Stimulated activated naive CD8-positive, alpha-beta T cell treated with anti-CD3 and anti-CD28 coated beads, Interleukin-15, amount 100 ng/mL, for 72 hours (primary cell): ENCODE results near the gene P3H1.

ENCODE experiments used
- ATAC-seq: fragments of 150-1000 bp; cut with Tn5 transposase; 2 replicates; pipeline ENCODE4 v1.10.0; 2021; ENCODE audit warnings: mild to moderate bottlenecking, moderate library complexity
- DNase-seq, 2 donors: peaks; one replicate each; pipeline ENCODE4 v3.0.0; 2021 to 2022
- H3K27ac Mint-ChIP-seq, 2 donors: one replicate each; pipeline ENCODE4 v1.8.0; 2022; ENCODE audit warnings: mild to moderate bottlenecking in 2 of 2, mixed read lengths in 2 of 2, moderate library complexity in 2 of 2
- H3K27me3 Mint-ChIP-seq: one replicate; pipeline ENCODE4 v1.8.0; 2022; ENCODE audit warnings: mixed read lengths
- H3K4me1 Mint-ChIP-seq: one replicate; pipeline ENCODE4 v1.8.0; 2022; ENCODE audit warnings: mild to moderate bottlenecking, mixed read lengths
- H3K4me3 Mint-ChIP-seq, 2 donors: one replicate each; pipeline ENCODE4 v1.8.0; 2022; ENCODE audit warnings: mild to moderate bottlenecking in 2 of 2, mixed read lengths in 2 of 2, moderate library complexity in 1 of 2
- H3K9me3 Mint-ChIP-seq, 2 donors: one replicate each; pipeline ENCODE4 v1.8.0; 2022; ENCODE audit warnings: mixed read lengths in 2 of 2

The P3H1 gene

GRCh38 chr1:42783092-42783491 lies 16.3 kb upstream of the P3H1 start:
- no peak for ATAC-seq
- Mint-ChIP-seq H3K27me3 (no peaks in the 10 kb centered on the region), H3K4me3 (no peak overlapping the region), H3K4me1 (peaks cover 30% of the 10 kb centered on the region), H3K9me3 (no peaks in the 10 kb centered on the region), H3K27ac (no peak overlapping the region)
- DNase-seq, result no peak

GRCh38 chr1:42780176-42780575 lies 13.3 kb upstream of the P3H1 start:
- ATAC-seq (no peak), DNase-seq (no peak)
- H3K27ac Mint-ChIP-seq, result peak overlapping the region in 1 of 2 donors; percentile 53

GRCh38 chr1:42779725-42780124 lies 12.9 kb upstream of the P3H1 start:
- DNase-seq (no peak), ATAC-seq (no peak)
- Mint-ChIP-seq H3K9me3 (no peaks in the 10 kb centered on the region), H3K4me1 (peaks cover 13% of the 10 kb centered on the region), H3K4me3 (no peak overlapping the region), H3K27me3 (no peaks in the 10 kb centered on the region), H3K27ac (no peak overlapping the region)

More at GRCh38 chr1:42780176-42780575, 13.3 kb upstream of the P3H1 start:
- Mint-ChIP-seq H3K27me3 (no peaks in the 10 kb centered on the region), H3K9me3 (no peaks in the 10 kb centered on the region), H3K4me1 (peaks cover 14% of the 10 kb centered on the region), H3K4me3 (no peak overlapping the region)

GRCh38 chr1:42777852-42778251 lies 11.0 kb upstream of the P3H1 start:
- Mint-ChIP-seq H3K27me3 (no peaks in the 10 kb centered on the region), H3K4me1 (peaks cover 11% of the 10 kb centered on the region)
- peak; percentile 17 to 28 for DNase-seq

GRCh38 chr1:42776502-42776901 lies 9.7 kb upstream of the P3H1 start:
- ATAC-seq (no peak), DNase-seq (no peak)
- Mint-ChIP-seq H3K4me3 (no peak overlapping the region), H3K27me3 (no peaks in the 10 kb centered on the region), H3K4me1 (peaks cover 19% of the 10 kb centered on the region), H3K27ac (peak overlapping the region in 1 of 2 donors; percentile 8), H3K9me3 (no peaks in the 10 kb centered on the region)

More at GRCh38 chr1:42777852-42778251, 11.0 kb upstream of the P3H1 start:
- ATAC-seq, result peak; percentile 54
- no peaks in the 10 kb centered on the region for H3K9me3 Mint-ChIP-seq
- peak overlapping the region in 1 of 2 donors; percentile 77 for H3K27ac Mint-ChIP-seq
- H3K4me3 Mint-ChIP-seq, result no peak overlapping the region

- Mint-ChIP-seq H3K4me1 (peaks cover 29% of the 10 kb centered on the region), H3K27ac (no peak overlapping the region)
- DNase-seq, result no peak
Measured at GRCh38 chr1:42774928-42775526, 8.2 kb upstream of the P3H1 start.

GRCh38 chr1:42773420-42773819 lies 6.6 kb upstream of the P3H1 start:
- ATAC-seq (no peak), DNase-seq (no peak)
- Mint-ChIP-seq H3K4me1 (peaks cover 45% of the 10 kb centered on the region), H3K9me3 (no peaks in the 10 kb centered on the region), H3K4me3 (no peak overlapping the region), H3K27ac (no peak overlapping the region), H3K27me3 (no peaks in the 10 kb centered on the region)

More at GRCh38 chr1:42774928-42775526, 8.2 kb upstream of the P3H1 start:
- Mint-ChIP-seq H3K4me3 (no peak overlapping the region), H3K27me3 (no peaks in the 10 kb centered on the region), H3K9me3 (no peaks in the 10 kb centered on the region)
- no peak for ATAC-seq

GRCh38 chr1:42769811-42770210 lies 3.0 kb upstream of the P3H1 start:
- H3K4me1 Mint-ChIP-seq, result peaks cover 45% of the 10 kb centered on the region
- no peaks in the 10 kb centered on the region for H3K9me3 Mint-ChIP-seq
- H3K27ac Mint-ChIP-seq, result no peak overlapping the region
- no peaks in the 10 kb centered on the region for H3K27me3 Mint-ChIP-seq
- peak overlapping the region in 1 of 2 donors; percentile 26 for H3K4me3 Mint-ChIP-seq
- ATAC-seq, result no peak
- DNase-seq, result no peak

- Mint-ChIP-seq H3K27ac (peak overlapping the region in 1 of 2 donors; percentile 92), H3K4me3 (no peak overlapping the region), H3K9me3 (no peaks in the 10 kb centered on the region), H3K27me3 (no peaks in the 10 kb centered on the region), H3K4me1 (peaks cover 42% of the 10 kb centered on the region)
- no peak for ATAC-seq
- no peak for DNase-seq
Measured at GRCh38 chr1:42768172-42768571, 1.3 kb upstream of the P3H1 start.

GRCh38 chr1:42767510-42768000 lies 727 bp upstream of the P3H1 start:
- no peaks in the 10 kb centered on the region for H3K27me3 Mint-ChIP-seq
- H3K4me1 Mint-ChIP-seq, result peaks cover 40% of the 10 kb centered on the region
- peak overlapping the region; percentile 92 to 98 for H3K27ac Mint-ChIP-seq
- ATAC-seq (peak; percentile 58), DNase-seq (no peak)
- no peaks in the 10 kb centered on the region for H3K9me3 Mint-ChIP-seq
- H3K4me3 Mint-ChIP-seq, result no peak overlapping the region

GRCh38 chr1:42765832-42766740 lies 742 bp downstream of the P3H1 start:
- no peak overlapping the region for H3K4me3 Mint-ChIP-seq
- ATAC-seq (peak; percentile 44), DNase-seq (peak; percentile 60 to 73)
- peak overlapping the region; percentile 98 for H3K27ac Mint-ChIP-seq
- peaks cover 40% of the 10 kb centered on the region for H3K4me1 Mint-ChIP-seq
- no peaks in the 10 kb centered on the region for H3K9me3 Mint-ChIP-seq
- no peaks in the 10 kb centered on the region for H3K27me3 Mint-ChIP-seq

GRCh38 chr1:42765269-42765668 lies 1.6 kb downstream of the P3H1 start:
- H3K4me1 Mint-ChIP-seq, result peaks cover 32% of the 10 kb centered on the region
- H3K9me3 Mint-ChIP-seq, result no peaks in the 10 kb centered on the region
- no peak for DNase-seq
- H3K27me3 Mint-ChIP-seq, result no peaks in the 10 kb centered on the region
- no peak overlapping the region for H3K4me3 Mint-ChIP-seq
- no peak overlapping the region for H3K27ac Mint-ChIP-seq
- no peak for ATAC-seq

- no peak for ATAC-seq
- Mint-ChIP-seq H3K27ac (no peak overlapping the region), H3K27me3 (no peaks in the 10 kb centered on the region), H3K4me1 (peaks cover 9% of the 10 kb centered on the region), H3K4me3 (no peak overlapping the region), H3K9me3 (no peaks in the 10 kb centered on the region)
- DNase-seq, result no peak
Measured at GRCh38 chr1:42762269-42762668, 4.6 kb downstream of the P3H1 start.

- Mint-ChIP-seq H3K27ac (no peak overlapping the region), H3K4me3 (no peak overlapping the region), H3K9me3 (no peaks in the 10 kb centered on the region), H3K4me1 (peaks cover 9% of the 10 kb centered on the region), H3K27me3 (no peaks in the 10 kb centered on the region)
- DNase-seq, result no peak
- ATAC-seq, result no peak
Measured at GRCh38 chr1:42761567-42761966, 5.3 kb downstream of the P3H1 start.

GRCh38 chr1:42759114-42759513 lies 7.7 kb downstream of the P3H1 start:
- H3K4me1 Mint-ChIP-seq, result peaks cover 9% of the 10 kb centered on the region
- no peaks in the 10 kb centered on the region for H3K9me3 Mint-ChIP-seq
- H3K4me3 Mint-ChIP-seq, result no peak overlapping the region
- no peak for DNase-seq
- no peaks in the 10 kb centered on the region for H3K27me3 Mint-ChIP-seq
- ATAC-seq, result no peak
- H3K27ac Mint-ChIP-seq, result no peak overlapping the region

- Mint-ChIP-seq H3K27ac (no peak overlapping the region), H3K9me3 (no peaks in the 10 kb centered on the region), H3K4me1 (peaks cover 9% of the 10 kb centered on the region), H3K27me3 (no peaks in the 10 kb centered on the region), H3K4me3 (no peak overlapping the region)
- DNase-seq, result no peak
- no peak for ATAC-seq
Measured at GRCh38 chr1:42758641-42759040, 8.2 kb downstream of the P3H1 start.
